Measurements from ENCODE around the gene FREY1. TPM values are rescaled to one million over a fixed set of nuclear protein-coding genes. Genes with fewer than 3 reads are reported as not detected.

FREY1 gene
- total and polyA plus RNA-seq, 7 experiments from 2014 or later = 3.4 to 8.2 (median 4.6) TPM; not detected in 2

DNA sequence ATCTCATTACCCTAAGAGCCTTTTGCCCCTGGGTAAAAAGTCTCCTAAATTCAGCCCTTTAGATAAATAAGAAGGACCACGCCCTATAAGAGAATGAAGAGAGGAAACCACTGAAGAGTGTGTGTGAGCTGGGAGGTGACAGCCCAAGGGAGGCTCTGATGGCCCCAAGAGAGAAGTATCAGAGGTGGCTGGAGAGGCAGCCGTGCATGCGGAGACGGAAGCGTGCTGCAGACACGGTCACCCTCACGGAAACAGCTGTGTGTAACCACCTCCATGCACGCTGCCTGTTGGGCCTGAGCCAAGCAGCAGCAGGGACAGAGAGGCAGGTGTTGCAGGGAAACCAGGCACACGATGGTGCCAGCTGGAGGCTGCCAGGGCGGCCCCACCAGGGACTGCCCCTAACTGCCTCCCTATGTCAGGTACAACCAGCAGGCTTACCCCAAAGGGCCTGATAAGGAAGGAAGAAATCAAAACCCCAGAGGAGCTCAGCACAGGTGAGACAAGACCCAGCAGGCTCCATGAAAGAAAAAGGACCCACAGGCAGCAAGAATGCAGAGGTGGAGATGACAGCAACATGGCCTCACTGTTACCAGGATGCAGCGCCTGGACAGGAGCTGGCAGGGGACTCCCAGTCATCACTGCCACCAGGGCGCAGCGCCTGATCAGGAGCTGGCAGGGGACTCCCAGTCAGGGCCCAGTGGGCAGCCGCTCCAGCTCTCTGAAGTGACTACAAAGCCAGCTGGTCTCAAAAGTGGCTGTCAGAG, 23.1 kb upstream of the FREY1 start:
- Histone ChIP-seq H3K27ac (ENCODE audit: low read depth, low read length) (peak overlapping the region; percentile 47), H3K9me3 (ENCODE audit: control insufficient read depth in 2 of 3, low read length in 3 of 3) (no peaks in the 10 kb centered on the region), H3K4me3 (ENCODE audit: low read length) (peak overlapping the region; percentile 33), H3K36me3 (ENCODE audit: control insufficient read depth in 2 of 3, insufficient read depth in 3 of 3, low read length in 3 of 3) (peaks cover 2 to 32% (median 9%) of the 10 kb centered on the region in 3 experiments), H3K27me3 (ENCODE audit: control insufficient read depth in 2 of 2, insufficient read depth in 2 of 2, low read length in 2 of 2) (no peaks in the 10 kb centered on the region), H3K4me1 (ENCODE audit: control insufficient read depth in 2 of 2, insufficient read depth in 2 of 2, low read length in 2 of 2) (peaks cover 27 to 32% of the 10 kb centered on the region in 2 donors)
- Mint-ChIP-seq H3K9me3 (no peaks in the 10 kb centered on the region), H3K36me3 (peaks cover 0 to 14% (median 0%) of the 10 kb centered on the region in 5 donors), H3K4me1 (peaks cover 20 to 40% (median 24%) of the 10 kb centered on the region in 7 donors), H3K27ac (peak overlapping the region; percentile 72 to 96 (median 91)), H3K27me3 (no peaks in the 10 kb centered on the region), H3K4me3 (peak overlapping the region; percentile 25 to 89 (median 74))
- ChIA-PET POLR2A (interaction anchor here (4.1 kb wide), 1 partner anchor 12 kb away, joined by 26 read pairs; the partner anchor contains the start of gene PEX16), CTCF (interaction anchor here (0.8 to 1.1 kb wide), 2 partner anchors 12 to 57 kb away, joined by 3 read pairs; partner anchors contain the start of gene PEX16)
- intact Hi-C loops (cut with micrococcal nuclease) = loop anchor here in 1 of 2 donors (1.0 kb wide), 1 partner anchor 12 kb away; no protein-coding TSS in a partner anchor
- ATAC-seq = peak; percentile 82
- peak in 4 of 9 donors; percentile 17 to 33 (median 23) for DNase-seq

- Histone ChIP-seq H3K27ac (ENCODE audit: low read depth, low read length) (peak overlapping the region; percentile 47), H3K36me3 (ENCODE audit: control insufficient read depth in 2 of 3, insufficient read depth in 3 of 3, low read length in 3 of 3) (peaks cover 0 to 26% (median 9%) of the 10 kb centered on the region in 3 experiments), H3K4me3 (ENCODE audit: low read length) (peak overlapping the region; percentile 33), H3K27me3 (ENCODE audit: control insufficient read depth in 2 of 2, insufficient read depth in 2 of 2, low read length in 2 of 2) (no peaks in the 10 kb centered on the region), H3K9me3 (ENCODE audit: control insufficient read depth in 2 of 3, low read length in 3 of 3) (no peaks in the 10 kb centered on the region), H3K4me1 (ENCODE audit: control insufficient read depth in 2 of 2, insufficient read depth in 2 of 2, low read length in 2 of 2) (peaks cover 27 to 32% of the 10 kb centered on the region in 2 donors)
- ChIA-PET POLR2A (interaction anchor here (4.1 kb wide), 1 partner anchor 11 kb away, joined by 26 read pairs; the partner anchor contains the start of gene PEX16), CTCF (interaction anchor here (1.1 kb wide), 1 partner anchor 12 kb away, joined by 3 read pairs; the partner anchor contains the start of gene PEX16)
- H3K4me3 Mint-ChIP-seq = peak overlapping the region; percentile 25 to 89 (median 74)
- H3K4me1 Mint-ChIP-seq = peaks cover 20 to 40% (median 24%) of the 10 kb centered on the region in 7 donors
- H3K27ac Mint-ChIP-seq = peak overlapping the region; percentile 72 to 96 (median 91)
- DNase-seq = no peak
- H3K9me3 Mint-ChIP-seq = no peaks in the 10 kb centered on the region
- intact Hi-C loops (cut with micrococcal nuclease) = loop anchor here in 1 of 2 donors (1.0 kb wide), 1 partner anchor 11 kb away; no protein-coding TSS in a partner anchor
- ATAC-seq = peak; percentile 26
- H3K36me3 Mint-ChIP-seq = peaks cover 0 to 8% (median 0%) of the 10 kb centered on the region in 5 donors
- H3K27me3 Mint-ChIP-seq = peaks cover 0 to 4% (median 0%) of the 10 kb centered on the region in 5 donors
These were observed 22.5 kb upstream of the FREY1 start for GRCh38 chr11:45929486-45930030.

- peaks cover 0 to 8% (median 0%) of the 10 kb centered on the region in 5 donors for H3K36me3 Mint-ChIP-seq
- no peaks in the 10 kb centered on the region for H3K9me3 Mint-ChIP-seq
- ChIA-PET POLR2A (interaction anchor here (4.1 kb wide), 1 partner anchor 10 kb away, joined by 26 read pairs; the partner anchor contains the start of gene PEX16), CTCF (no interaction called here)
- H3K4me1 ChIP-seq (ENCODE audit: control insufficient read depth in 2 of 2, insufficient read depth in 2 of 2, low read length in 2 of 2) = peaks cover 27 to 32% of the 10 kb centered on the region in 2 donors
- H3K4me3 ChIP-seq (ENCODE audit: low read length) = no peak overlapping the region
- DNase-seq (no peak), ATAC-seq (no peak)
- peaks cover 0 to 11% (median 0%) of the 10 kb centered on the region in 5 donors for H3K27me3 Mint-ChIP-seq
- H3K9me3 ChIP-seq (ENCODE audit: control insufficient read depth in 2 of 3, low read length in 3 of 3) = no peaks in the 10 kb centered on the region
- no peaks in the 10 kb centered on the region for H3K27me3 ChIP-seq (ENCODE audit: control insufficient read depth in 2 of 2, insufficient read depth in 2 of 2, low read length in 2 of 2)
- no peak overlapping the region for H3K27ac ChIP-seq (ENCODE audit: low read depth, low read length)
- H3K27ac Mint-ChIP-seq = peak overlapping the region in 2 of 9 donors; percentile 8 to 46
- H3K4me1 Mint-ChIP-seq = peaks cover 25 to 46% (median 30%) of the 10 kb centered on the region in 7 donors
- intact Hi-C loops (cut with micrococcal nuclease) = no loop called here
- peaks cover 0 to 17% (median 6%) of the 10 kb centered on the region in 3 experiments for H3K36me3 ChIP-seq (ENCODE audit: control insufficient read depth in 2 of 3, insufficient read depth in 3 of 3, low read length in 3 of 3)
- no peak overlapping the region for H3K4me3 Mint-ChIP-seq
These were observed 21.6 kb upstream of the FREY1 start for GRCh38 chr11:45928535-45929215.

DNA sequence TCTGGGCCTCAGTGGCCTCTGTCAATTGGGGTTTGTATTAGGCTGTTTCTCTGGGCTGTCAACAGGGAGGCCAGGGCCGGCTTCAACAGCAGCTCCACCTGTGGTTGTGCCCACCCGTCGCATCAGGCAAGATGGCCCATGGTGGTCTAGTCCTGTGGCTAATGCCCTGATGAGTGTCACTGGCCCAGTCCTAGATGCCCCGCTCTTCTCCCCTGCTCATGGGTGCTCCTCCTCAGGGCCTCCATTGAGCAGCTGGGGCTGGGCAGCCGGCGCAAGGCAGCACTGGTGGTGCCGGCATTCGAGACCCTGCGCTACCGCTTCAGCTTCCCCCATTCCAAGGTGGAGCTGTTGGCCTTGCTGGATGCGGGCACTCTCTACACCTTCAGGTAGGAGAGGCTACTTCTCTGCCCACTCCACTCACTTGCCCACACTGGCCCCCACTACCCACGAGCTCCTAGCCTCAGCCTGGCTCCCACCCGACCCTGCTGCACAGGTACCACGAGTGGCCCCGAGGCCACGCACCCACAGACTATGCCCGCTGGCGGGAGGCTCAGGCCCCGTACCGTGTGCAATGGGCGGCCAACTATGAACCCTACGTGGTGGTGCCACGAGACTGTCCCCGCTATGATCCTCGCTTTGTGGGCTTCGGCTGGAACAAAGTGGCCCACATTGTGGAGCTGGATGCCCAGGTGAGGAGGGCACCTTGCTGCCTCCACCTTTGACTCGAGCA, 20.8 kb upstream of the FREY1 start:
- intact Hi-C loops (cut with micrococcal nuclease) = no loop called here

GRCh38 chr11:45927332-45927683, 20.2 kb upstream of the FREY1 start:
- H3K27ac Mint-ChIP-seq = peak overlapping the region in 2 of 9 donors; percentile 5 to 56
- no peak for ATAC-seq
- Histone ChIP-seq H3K4me3 (ENCODE audit: low read length) (no peak overlapping the region), H3K36me3 (ENCODE audit: control insufficient read depth in 2 of 3, insufficient read depth in 3 of 3, low read length in 3 of 3) (peaks cover 0 to 8% (median 2%) of the 10 kb centered on the region in 3 experiments), H3K4me1 (ENCODE audit: control insufficient read depth in 2 of 2, insufficient read depth in 2 of 2, low read length in 2 of 2) (peaks cover 27 to 32% of the 10 kb centered on the region in 2 donors), H3K27ac (ENCODE audit: low read depth, low read length) (no peak overlapping the region), H3K9me3 (ENCODE audit: control insufficient read depth in 2 of 3, low read length in 3 of 3) (no peaks in the 10 kb centered on the region), H3K27me3 (ENCODE audit: control insufficient read depth in 2 of 2, insufficient read depth in 2 of 2, low read length in 2 of 2) (no peaks in the 10 kb centered on the region)
- intact Hi-C loops (cut with micrococcal nuclease) = no loop called here
- H3K36me3 Mint-ChIP-seq = peaks cover 0 to 8% (median 0%) of the 10 kb centered on the region in 5 donors
- ChIA-PET CTCF (interaction anchor here (0.9 kb wide), 1 partner anchor 9 kb away, joined by 3 read pairs; no protein-coding TSS in a partner anchor), POLR2A (interaction anchor here (1.2 kb wide), 1 partner anchor 9 kb away, joined by 4 read pairs; no protein-coding TSS in a partner anchor)
- peaks cover 28 to 41% (median 30%) of the 10 kb centered on the region in 7 donors for H3K4me1 Mint-ChIP-seq
- H3K9me3 Mint-ChIP-seq = no peaks in the 10 kb centered on the region
- H3K4me3 Mint-ChIP-seq = no peak overlapping the region
- H3K27me3 Mint-ChIP-seq = peaks cover 0 to 16% (median 0%) of the 10 kb centered on the region in 5 donors
- DNase-seq = no peak

More for the DNA sequence above, 20.8 kb upstream of the FREY1 start:
- Mint-ChIP-seq H3K27ac (peak overlapping the region in 3 of 9 donors; percentile 5 to 56 (median 8)), H3K9me3 (no peaks in the 10 kb centered on the region), H3K36me3 (peaks cover 0 to 8% (median 0%) of the 10 kb centered on the region in 5 donors), H3K27me3 (peaks cover 0 to 16% (median 0%) of the 10 kb centered on the region in 5 donors), H3K4me1 (peaks cover 28 to 46% (median 30%) of the 10 kb centered on the region in 7 donors), H3K4me3 (no peak overlapping the region)
- H3K4me1 ChIP-seq (ENCODE audit: control insufficient read depth in 2 of 2, insufficient read depth in 2 of 2, low read length in 2 of 2) = peaks cover 27 to 32% of the 10 kb centered on the region in 2 donors
- CTCF ChIA-PET = no interaction called here
- H3K36me3 ChIP-seq (ENCODE audit: control insufficient read depth in 2 of 3, insufficient read depth in 3 of 3, low read length in 3 of 3) = peaks cover 0 to 9% (median 5%) of the 10 kb centered on the region in 3 experiments
- H3K4me3 ChIP-seq (ENCODE audit: low read length) = no peak overlapping the region
- POLR2A ChIA-PET = interaction anchor here (4.1 kb wide), 1 partner anchor 9 kb away, joined by 26 read pairs; the partner anchor contains the start of gene PEX16
- ATAC-seq = no peak
- no peak for DNase-seq
- no peaks in the 10 kb centered on the region for H3K27me3 ChIP-seq (ENCODE audit: control insufficient read depth in 2 of 2, insufficient read depth in 2 of 2, low read length in 2 of 2)
- no peak overlapping the region for H3K27ac ChIP-seq (ENCODE audit: low read depth, low read length)
- H3K9me3 ChIP-seq (ENCODE audit: control insufficient read depth in 2 of 3, low read length in 3 of 3) = no peaks in the 10 kb centered on the region
